Measurements from ENCODE around the gene IBA57. TPM values are rescaled to one million over a fixed set of nuclear protein-coding genes. Genes with fewer than 3 reads are reported as not detected.

IBA57 gene
- total RNA-seq, 1 donor, result 4.3 TPM

- TF ChIP-seq CTCF (IDR thresholded peaks at IDR 0.05; ENCODE audit: insufficient read depth, low read depth, low read length), result no peak
- H3K4me3 ChIP-seq (ENCODE audit: low read depth, low read length), result no peak overlapping the region
- DNase-seq (ENCODE audit: low read depth), result no peak
Observed at GRCh38 chr1:228214921-228215662, 49.5 kb downstream of the IBA57 start.

- no peak overlapping the region for H3K4me3 ChIP-seq (ENCODE audit: low read depth, low read length)
- no peak for TF ChIP-seq CTCF (IDR thresholded peaks at IDR 0.05; ENCODE audit: insufficient read depth, low read depth, low read length)
- DNase-seq (ENCODE audit: low read depth), result no peak
Observed at GRCh38 chr1:228215663-228216116, 50.1 kb downstream of the IBA57 start.

- H3K4me3 ChIP-seq (ENCODE audit: low read depth, low read length), result no peak overlapping the region
- no peak for DNase-seq (ENCODE audit: low read depth)
- no peak for TF ChIP-seq CTCF (IDR thresholded peaks at IDR 0.05; ENCODE audit: insufficient read depth, low read depth, low read length)
Observed at GRCh38 chr1:228216371-228217320, 51.0 kb downstream of the IBA57 start.

- DNase-seq (ENCODE audit: low read depth), result no peak
- peak; percentile 5 for TF ChIP-seq CTCF (IDR thresholded peaks at IDR 0.05; ENCODE audit: insufficient read depth, low read depth, low read length)
- H3K4me3 ChIP-seq (ENCODE audit: low read depth, low read length), result no peak overlapping the region
Observed at GRCh38 chr1:228217551-228218344, 52.1 kb downstream of the IBA57 start.

- no peak for TF ChIP-seq CTCF (IDR thresholded peaks at IDR 0.05; ENCODE audit: insufficient read depth, low read depth, low read length)
- no peak for DNase-seq (ENCODE audit: low read depth)
- H3K4me3 ChIP-seq (ENCODE audit: low read depth, low read length), result no peak overlapping the region
Observed at GRCh38 chr1:228218513-228219244, 53.1 kb downstream of the IBA57 start.
